H9 (cell line): ENCODE measurements around the gene PPP2CA. TPM values are rescaled to one million over a fixed set of nuclear protein-coding genes. Genes with fewer than 3 reads are reported as not detected.

ENCODE experiments used
- DNase-seq: peaks from one replicate; pipeline ENCODE4 v3.0.0-alpha.2; 2017
- H2AFZ ChIP-seq: one replicate; pipeline ENCODE4 v1.6.1; 2013; ENCODE audit warnings: mild to moderate bottlenecking, low read length, control low read depth, moderate library complexity
- H2AK5ac ChIP-seq: 2 replicates; pipeline ENCODE4 v1.6.1; 2013; ENCODE audit warnings: low read length, control low read depth, mixed read lengths; ENCODE audit not compliant: insufficient read length
- H2BK120ac ChIP-seq: one replicate; pipeline ENCODE4 v1.6.1; 2013; ENCODE audit warnings: low read depth, mild to moderate bottlenecking, low read length, control low read depth, inconsistent platforms; ENCODE audit not compliant: poor library complexity, severe bottlenecking
- H2BK12ac ChIP-seq: 2 replicates; pipeline ENCODE4 v1.6.1; 2013; ENCODE audit warnings: low read length, control low read depth, mixed read lengths, low read depth; ENCODE audit not compliant: insufficient read length
- H2BK15ac ChIP-seq: 2 replicates; pipeline ENCODE4 v1.6.1; 2013; ENCODE audit warnings: low read depth, low read length, control low read depth
- H2BK20ac ChIP-seq: one replicate; pipeline ENCODE4 v1.6.1; 2013; ENCODE audit warnings: low read depth, mild to moderate bottlenecking, low read length, control low read depth, inconsistent platforms; ENCODE audit not compliant: poor library complexity, severe bottlenecking
- H2BK5ac ChIP-seq: 2 replicates; pipeline ENCODE4 v1.6.1; 2013; ENCODE audit warnings: low read length, control low read depth, mixed read lengths; ENCODE audit not compliant: insufficient read length
- H3K14ac ChIP-seq: 2 replicates; pipeline ENCODE4 v1.6.1; 2013; ENCODE audit warnings: low read length, control low read depth; ENCODE audit not compliant: insufficient read depth
- H3K18ac ChIP-seq: 2 replicates; pipeline ENCODE4 v1.6.1; 2013; ENCODE audit warnings: low read depth, mild to moderate bottlenecking, mixed read lengths, low read length, control low read depth; ENCODE audit not compliant: insufficient read length
- H3K23ac ChIP-seq: 2 replicates; pipeline ENCODE4 v1.6.1; 2013; ENCODE audit warnings: low read length, control low read depth, mixed read lengths, low read depth; ENCODE audit not compliant: insufficient read length
- H3K23me2 ChIP-seq: 2 replicates; pipeline ENCODE4 v1.6.1; 2013; ENCODE audit warnings: low read depth, mild to moderate bottlenecking, mixed read lengths, low read length, control low read depth; ENCODE audit not compliant: insufficient read length, poor library complexity, severe bottlenecking
- H3K27ac ChIP-seq: 2 replicates; pipeline ENCODE4 v1.5.1; 2013; ENCODE audit warnings: low read length, control low read depth, mixed read lengths, low read depth; ENCODE audit not compliant: insufficient read length
- H3K27me3 ChIP-seq: 2 replicates; pipeline ENCODE4 v1.6.1; 2013; ENCODE audit warnings: low read length, control low read depth, inconsistent platforms; ENCODE audit not compliant: insufficient read depth
- H3K4ac ChIP-seq: 2 replicates; pipeline ENCODE4 v1.6.1; 2013; ENCODE audit warnings: low read depth, mild to moderate bottlenecking, control low read depth, inconsistent platforms, low read length, moderate library complexity
- H3K4me1 ChIP-seq: 2 replicates; pipeline ENCODE4 v1.6.1; 2013; ENCODE audit warnings: low read length, control low read depth, inconsistent platforms; ENCODE audit not compliant: insufficient read depth
- H3K4me2 ChIP-seq: 2 replicates; pipeline ENCODE4 v1.6.1; 2013; ENCODE audit warnings: low read length, control low read depth, mixed read lengths; ENCODE audit not compliant: insufficient read length, insufficient read depth
- H3K56ac ChIP-seq: 2 replicates; pipeline ENCODE4 v1.6.1; 2013; ENCODE audit warnings: low read depth, mild to moderate bottlenecking, mixed read lengths, low read length, control low read depth; ENCODE audit not compliant: insufficient read length
- H3K79me1 ChIP-seq: 2 replicates; pipeline ENCODE4 v1.6.1; 2013; ENCODE audit warnings: low read depth, mild to moderate bottlenecking, moderate library complexity, low read length, control low read depth, inconsistent platforms; ENCODE audit not compliant: insufficient read depth, poor library complexity, severe bottlenecking
- H3K79me2 ChIP-seq: 2 replicates; pipeline ENCODE4 v1.6.1; 2013; ENCODE audit warnings: low read length, control low read depth, inconsistent platforms; ENCODE audit not compliant: insufficient read depth
- H3K9ac ChIP-seq: 2 replicates; pipeline ENCODE4 v1.6.1; 2013; ENCODE audit warnings: low read length, control low read depth, mixed read lengths; ENCODE audit not compliant: insufficient read length; ENCODE audit errors: extremely low read depth
- H3K9me3 ChIP-seq: one replicate; pipeline ENCODE4 v1.6.1; 2013; ENCODE audit warnings: low read depth, low read length, inconsistent platforms; ENCODE audit not compliant: control insufficient read depth
- H3T11ph ChIP-seq: one replicate; pipeline ENCODE4 v1.6.1; 2013; ENCODE audit warnings: mild to moderate bottlenecking, low read length, control low read depth, inconsistent platforms
- H4K20me1 ChIP-seq: one replicate; pipeline ENCODE4 v1.6.1; 2013; ENCODE audit not compliant: control insufficient read depth, insufficient read length, insufficient read depth
- H4K5ac ChIP-seq: 2 replicates; pipeline ENCODE4 v1.6.1; 2013; ENCODE audit warnings: low read depth, mild to moderate bottlenecking, mixed read lengths, low read length, control low read depth; ENCODE audit not compliant: insufficient read length
- H4K8ac ChIP-seq: replicated peaks from 2 replicates; pipeline ENCODE4 v1.6.1; 2013; ENCODE audit warnings: low read length, control low read depth, mixed read lengths, low read depth; ENCODE audit not compliant: insufficient read length
- H4K91ac ChIP-seq: 2 replicates; pipeline ENCODE4 v1.6.1; 2013; ENCODE audit warnings: low read depth, mild to moderate bottlenecking, moderate library complexity, mixed read lengths, low read length, control low read depth; ENCODE audit not compliant: insufficient read length
- H3K27ac Mint-ChIP-seq, 3 experiments: 2 replicates in 2 of 3; 3 replicates in 1 of 3; pipeline ENCODE4 v1.8.0; 2020 to 2021; ENCODE audit warnings: mixed read lengths in 3 of 3, mild to moderate bottlenecking in 1 of 3, moderate library complexity in 1 of 3
- H3K27me3 Mint-ChIP-seq: 2 replicates; pipeline ENCODE4 v1.8.0; 2021; ENCODE audit warnings: low read depth, mild to moderate bottlenecking, moderate library complexity, mixed read lengths
- H3K36me3 Mint-ChIP-seq, 3 experiments: 2 replicates in 2 of 3; 3 replicates in 1 of 3; pipeline ENCODE4 v1.8.0; 2020 to 2021; ENCODE audit warnings: low read depth in 3 of 3, mixed read lengths in 3 of 3; ENCODE audit not compliant: insufficient read depth in 1 of 3
- H3K4me1 Mint-ChIP-seq, 2 experiments: 2 replicates each; pipeline ENCODE4 v1.8.0; 2020; ENCODE audit warnings: mixed read lengths in 2 of 2
- H3K4me3 Mint-ChIP-seq, 2 experiments: 2 replicates in 1 of 2; 3 replicates in 1 of 2; pipeline ENCODE4 v1.8.0; 2020 to 2021; ENCODE audit warnings: mild to moderate bottlenecking in 2 of 2, mixed read lengths in 2 of 2, moderate library complexity in 1 of 2
- H3K9me3 Mint-ChIP-seq, 2 experiments: 2 replicates in 1 of 2; 3 replicates in 1 of 2; pipeline ENCODE4 v1.8.0; 2020; ENCODE audit warnings: mild to moderate bottlenecking in 2 of 2, mixed read lengths in 2 of 2, moderate library complexity in 1 of 2
- WGBS: extraction: QIAGEN DNeasy Blood & Tissue Kit; methylation state at CpG from one replicate; pipeline ENCODE4 v1.1.7; 2013; ENCODE audit warnings: missing lambda C conversion rate, low lambda C conversion rate, mixed read lengths; ENCODE audit not compliant: insufficient read length; ENCODE audit errors: extremely low coverage; 5-methylcytosine and 5-hydroxymethylcytosine counted together
- total RNA-seq: library from RNA; stranded (reverse); gene quantifications from 2 replicates; pipeline ENCODE4 v1.2.1, GENCODE V29; 2021
- TF ChIP-seq, protein P1 (sequence below): fragments of 200-600 bp; sonication (generic); conservative IDR thresholded peaks from 3 replicates; pipeline ENCODE4 v1.8.0; 2021; ENCODE audit warnings: antibody characterized with exemption, mild to moderate bottlenecking

The PPP2CA gene
- total RNA-seq, 1 experiment from 2014 or later: 244 TPM

DNA sequence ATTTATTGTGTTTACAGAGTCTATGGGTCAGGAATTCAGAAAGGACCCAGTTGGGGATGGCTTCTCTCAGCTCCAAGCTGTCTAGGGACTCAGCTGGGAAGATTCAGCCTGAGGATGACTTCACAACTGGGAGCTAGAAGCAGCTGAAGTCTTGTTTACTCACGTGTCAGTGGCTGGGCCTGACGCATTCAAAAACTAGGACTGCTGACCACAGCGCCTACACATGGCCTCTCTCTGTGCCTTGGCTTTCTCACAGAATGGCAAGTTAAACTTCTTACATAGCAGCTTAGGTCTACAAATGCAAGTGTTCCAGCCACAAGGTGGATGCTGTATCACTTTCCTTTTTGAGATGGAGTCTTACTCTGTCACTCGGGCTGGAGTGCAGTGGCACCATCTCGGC, 16.3 kb upstream of the PPP2CA start:
- Histone ChIP-seq H3K23ac (no peak overlapping the region), H3K27ac (no peak overlapping the region), H2BK5ac (no peak overlapping the region), H3K79me2 (no peaks in the 10 kb centered on the region), H2BK12ac (no peak overlapping the region), H3K23me2 (no peaks in the 10 kb centered on the region), H2AFZ (no peak overlapping the region), H4K20me1 (no peaks in the 10 kb centered on the region), H2BK20ac (no peak overlapping the region), H2BK15ac (no peak overlapping the region), H3K27me3 (no peaks in the 10 kb centered on the region), H3K4ac (no peak overlapping the region), H4K91ac (no peak overlapping the region), H3K79me1 (no peaks in the 10 kb centered on the region), H4K8ac (no peak overlapping the region), H3K56ac (no peak overlapping the region), H3K9ac (no peak overlapping the region), H2BK120ac (no peak overlapping the region), H3K14ac (no peak overlapping the region), H3K18ac (no peak overlapping the region), H3K9me3 (no peaks in the 10 kb centered on the region), H3T11ph (no peak overlapping the region), H4K5ac (no peak overlapping the region), H2AK5ac (no peak overlapping the region), H3K4me1 (peaks cover 8% of the 10 kb centered on the region; the same call in 1 of the 2 replicates), H3K4me2 (no peak overlapping the region)
- H3K27me3 Mint-ChIP-seq: no peaks in the 10 kb centered on the region
- H3K4me1 Mint-ChIP-seq: peaks cover 31 to 34% of the 10 kb centered on the region in 2 experiments
- no peaks in the 10 kb centered on the region for H3K36me3 Mint-ChIP-seq
- DNase-seq: no peak
- TF ChIP-seq, protein P1, sequence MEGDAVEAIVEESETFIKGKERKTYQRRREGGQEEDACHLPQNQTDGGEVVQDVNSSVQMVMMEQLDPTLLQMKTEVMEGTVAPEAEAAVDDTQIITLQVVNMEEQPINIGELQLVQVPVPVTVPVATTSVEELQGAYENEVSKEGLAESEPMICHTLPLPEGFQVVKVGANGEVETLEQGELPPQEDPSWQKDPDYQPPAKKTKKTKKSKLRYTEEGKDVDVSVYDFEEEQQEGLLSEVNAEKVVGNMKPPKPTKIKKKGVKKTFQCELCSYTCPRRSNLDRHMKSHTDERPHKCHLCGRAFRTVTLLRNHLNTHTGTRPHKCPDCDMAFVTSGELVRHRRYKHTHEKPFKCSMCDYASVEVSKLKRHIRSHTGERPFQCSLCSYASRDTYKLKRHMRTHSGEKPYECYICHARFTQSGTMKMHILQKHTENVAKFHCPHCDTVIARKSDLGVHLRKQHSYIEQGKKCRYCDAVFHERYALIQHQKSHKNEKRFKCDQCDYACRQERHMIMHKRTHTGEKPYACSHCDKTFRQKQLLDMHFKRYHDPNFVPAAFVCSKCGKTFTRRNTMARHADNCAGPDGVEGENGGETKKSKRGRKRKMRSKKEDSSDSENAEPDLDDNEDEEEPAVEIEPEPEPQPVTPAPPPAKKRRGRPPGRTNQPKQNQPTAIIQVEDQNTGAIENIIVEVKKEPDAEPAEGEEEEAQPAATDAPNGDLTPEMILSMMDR: no peak
- no CpG with 5 or more reads among the region's 5 CpGs for WGBS
- H3K9me3 Mint-ChIP-seq: no peaks in the 10 kb centered on the region
- no peak overlapping the region for H3K27ac Mint-ChIP-seq
- H3K4me3 Mint-ChIP-seq: no peak overlapping the region
